Measurements from ENCODE around the gene ZNF526. TPM values are rescaled to one million over a fixed set of nuclear protein-coding genes. Genes with fewer than 3 reads are reported as not detected.
A peak's percentile ranks its signal among the peaks of the same experiment; 100 is the strongest.

ZNF526 gene
- total RNA-seq, 1 donor from 2014 or later, result 7.0 TPM

DNA sequence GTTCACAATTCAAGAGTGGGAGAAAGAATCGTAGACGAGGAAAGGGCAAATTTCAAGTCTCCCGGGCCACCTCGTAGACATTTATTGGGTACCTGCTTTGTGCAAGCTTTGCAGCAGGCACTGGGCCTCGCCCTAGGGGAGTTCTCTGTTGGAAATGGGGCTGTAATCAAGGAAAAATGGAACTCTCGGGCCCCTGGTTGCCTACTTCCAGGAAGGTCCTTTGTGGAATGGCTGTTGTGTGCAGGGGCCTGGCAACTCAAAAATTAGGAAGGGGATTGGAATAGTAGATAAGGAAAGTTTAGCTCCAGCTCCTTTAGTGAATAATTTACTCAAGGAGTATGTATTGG lies 612 bp downstream of the ZNF526 start:
- Histone ChIP-seq H3K4me1 (peaks cover 0 to 34% of the 10 kb centered on the region in 2 donors), H3K27ac (peak overlapping the region; percentile 84 to 90), H3K27me3 (no peaks in the 10 kb centered on the region), H3K9me3 (no peaks in the 10 kb centered on the region), H3K36me3 (peaks cover 17% of the 10 kb centered on the region in 2 donors), H3K4me3 (peak overlapping the region; percentile 61 to 93)
- intact Hi-C loops (cut with DNase I), result loop anchor here (1.0 to 5.0 kb wide), 2 partner anchors 22 to 143 kb away; partner anchors contain the start of genes GSK3A and ZNF574
- TF ChIP-seq, protein P1, sequence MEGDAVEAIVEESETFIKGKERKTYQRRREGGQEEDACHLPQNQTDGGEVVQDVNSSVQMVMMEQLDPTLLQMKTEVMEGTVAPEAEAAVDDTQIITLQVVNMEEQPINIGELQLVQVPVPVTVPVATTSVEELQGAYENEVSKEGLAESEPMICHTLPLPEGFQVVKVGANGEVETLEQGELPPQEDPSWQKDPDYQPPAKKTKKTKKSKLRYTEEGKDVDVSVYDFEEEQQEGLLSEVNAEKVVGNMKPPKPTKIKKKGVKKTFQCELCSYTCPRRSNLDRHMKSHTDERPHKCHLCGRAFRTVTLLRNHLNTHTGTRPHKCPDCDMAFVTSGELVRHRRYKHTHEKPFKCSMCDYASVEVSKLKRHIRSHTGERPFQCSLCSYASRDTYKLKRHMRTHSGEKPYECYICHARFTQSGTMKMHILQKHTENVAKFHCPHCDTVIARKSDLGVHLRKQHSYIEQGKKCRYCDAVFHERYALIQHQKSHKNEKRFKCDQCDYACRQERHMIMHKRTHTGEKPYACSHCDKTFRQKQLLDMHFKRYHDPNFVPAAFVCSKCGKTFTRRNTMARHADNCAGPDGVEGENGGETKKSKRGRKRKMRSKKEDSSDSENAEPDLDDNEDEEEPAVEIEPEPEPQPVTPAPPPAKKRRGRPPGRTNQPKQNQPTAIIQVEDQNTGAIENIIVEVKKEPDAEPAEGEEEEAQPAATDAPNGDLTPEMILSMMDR (IDR thresholded peaks at IDR 0.05), result no peak
- DNase-seq (ENCODE audit: low spot score in 2 of 2), result no peak

DNA sequence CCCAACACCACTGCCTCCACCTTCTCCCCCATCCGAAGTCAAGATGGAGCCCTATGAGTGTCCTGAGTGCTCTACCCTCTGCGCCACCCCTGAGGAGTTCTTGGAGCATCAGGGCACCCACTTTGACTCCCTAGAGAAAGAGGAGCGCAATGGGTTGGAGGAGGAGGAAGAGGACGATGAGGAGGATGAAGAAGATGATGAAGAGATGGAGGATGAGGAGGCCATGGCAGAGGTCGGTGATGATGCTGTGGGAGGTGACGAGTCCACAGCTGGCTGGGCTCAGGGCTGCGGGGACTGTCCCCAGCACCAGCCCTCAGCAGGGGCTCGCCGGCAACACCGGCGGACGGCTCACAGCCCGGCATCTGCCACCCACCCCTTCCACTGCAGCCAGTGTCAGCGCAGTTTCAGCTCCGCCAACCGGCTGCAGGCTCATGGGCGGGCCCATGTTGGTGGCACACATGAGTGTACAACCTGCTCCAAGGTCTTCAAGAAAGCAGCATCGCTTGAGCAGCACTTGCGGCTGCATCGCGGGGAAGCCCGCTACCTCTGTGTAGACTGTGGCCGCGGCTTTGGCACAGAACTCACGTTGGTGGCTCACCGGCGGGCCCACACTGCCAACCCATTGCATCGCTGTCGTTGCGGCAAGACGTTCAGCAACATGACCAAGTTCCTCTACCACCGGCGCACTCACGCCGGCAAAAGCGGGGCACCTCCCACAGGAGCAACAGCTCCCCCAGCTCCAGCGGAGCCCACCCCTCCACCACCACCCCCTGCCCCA lies 5.0 kb downstream of the ZNF526 start:
- intact Hi-C loops (cut with DNase I), result loop anchor here (5.0 kb wide), 1 partner anchor 148 kb away; the partner anchor contains the start of gene ZNF574

DNA sequence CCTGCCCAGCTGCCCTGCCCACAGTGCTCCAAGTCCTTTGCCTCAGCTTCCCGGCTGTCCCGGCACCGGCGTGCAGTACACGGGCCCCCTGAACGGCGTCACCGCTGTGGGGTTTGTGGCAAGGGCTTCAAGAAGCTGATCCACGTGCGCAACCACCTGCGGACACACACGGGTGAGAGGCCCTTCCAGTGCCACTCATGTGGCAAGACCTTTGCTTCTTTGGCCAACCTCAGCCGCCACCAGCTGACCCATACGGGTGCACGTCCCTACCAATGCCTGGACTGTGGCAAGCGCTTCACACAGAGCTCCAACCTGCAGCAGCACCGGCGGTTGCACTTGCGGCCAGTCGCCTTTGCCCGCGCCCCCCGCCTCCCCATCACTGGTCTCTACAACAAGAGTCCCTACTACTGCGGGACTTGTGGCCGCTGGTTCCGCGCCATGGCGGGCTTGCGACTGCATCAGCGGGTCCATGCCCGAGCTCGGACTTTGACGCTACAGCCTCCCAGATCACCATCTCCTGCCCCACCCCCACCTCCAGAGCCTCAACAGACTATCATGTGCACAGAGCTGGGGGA lies 5.7 kb downstream of the ZNF526 start:
- intact Hi-C loops (cut with DNase I), result no loop called here
- no peaks in the 10 kb centered on the region for H3K27me3 ChIP-seq
- H3K4me1 ChIP-seq, result peaks cover 0 to 5% of the 10 kb centered on the region in 2 donors
- TF ChIP-seq, protein P1 (IDR thresholded peaks at IDR 0.05), result no peak
- no peaks in the 10 kb centered on the region for H3K9me3 ChIP-seq
- H3K27ac ChIP-seq, result no peak overlapping the region
- peaks cover 52 to 61% of the 10 kb centered on the region in 2 donors for H3K36me3 ChIP-seq
- DNase-seq (ENCODE audit: low spot score in 2 of 2), result no peak
- no peak overlapping the region for H3K4me3 ChIP-seq

More for the DNA sequence above, 5.0 kb downstream of the ZNF526 start:
- no peaks in the 10 kb centered on the region for H3K27me3 ChIP-seq
- TF ChIP-seq, protein P1 (IDR thresholded peaks at IDR 0.05), result no peak
- no peak overlapping the region for H3K4me3 ChIP-seq
- peaks cover 47 to 56% of the 10 kb centered on the region in 2 donors for H3K36me3 ChIP-seq
- H3K9me3 ChIP-seq, result no peaks in the 10 kb centered on the region
- no peak for DNase-seq (ENCODE audit: low spot score in 2 of 2)
- H3K27ac ChIP-seq, result no peak overlapping the region
- H3K4me1 ChIP-seq, result peaks cover 0 to 9% of the 10 kb centered on the region in 2 donors

DNA sequence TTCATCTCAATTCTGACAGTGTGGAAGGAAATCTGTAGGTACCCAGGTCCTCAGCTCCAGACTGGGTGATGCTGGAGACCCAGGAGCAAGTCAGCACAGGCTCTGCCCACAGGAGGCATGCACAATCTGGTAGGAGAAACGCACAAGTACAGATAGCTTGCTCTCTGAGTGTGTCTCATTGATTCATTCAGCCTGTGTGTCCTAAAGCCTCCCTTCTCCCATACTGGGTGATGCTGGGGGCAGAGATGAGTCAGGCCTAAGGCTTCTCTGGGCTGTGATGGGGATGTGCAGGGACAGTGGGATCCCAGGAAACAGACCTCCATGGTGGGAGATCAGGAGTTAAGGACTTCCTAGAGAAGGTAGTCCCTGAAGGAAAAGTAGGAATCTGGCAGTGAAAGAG lies 6.8 kb downstream of the ZNF526 start:
- intact Hi-C loops (cut with DNase I), result no loop called here
- TF ChIP-seq, protein P1 (IDR thresholded peaks at IDR 0.05), result no peak
- Histone ChIP-seq H3K27me3 (no peaks in the 10 kb centered on the region), H3K36me3 (peaks cover 60 to 70% of the 10 kb centered on the region in 2 donors), H3K4me3 (no peak overlapping the region), H3K4me1 (no peaks in the 10 kb centered on the region), H3K9me3 (no peaks in the 10 kb centered on the region), H3K27ac (no peak overlapping the region)
- DNase-seq (ENCODE audit: low spot score in 2 of 2), result no peak

DNA sequence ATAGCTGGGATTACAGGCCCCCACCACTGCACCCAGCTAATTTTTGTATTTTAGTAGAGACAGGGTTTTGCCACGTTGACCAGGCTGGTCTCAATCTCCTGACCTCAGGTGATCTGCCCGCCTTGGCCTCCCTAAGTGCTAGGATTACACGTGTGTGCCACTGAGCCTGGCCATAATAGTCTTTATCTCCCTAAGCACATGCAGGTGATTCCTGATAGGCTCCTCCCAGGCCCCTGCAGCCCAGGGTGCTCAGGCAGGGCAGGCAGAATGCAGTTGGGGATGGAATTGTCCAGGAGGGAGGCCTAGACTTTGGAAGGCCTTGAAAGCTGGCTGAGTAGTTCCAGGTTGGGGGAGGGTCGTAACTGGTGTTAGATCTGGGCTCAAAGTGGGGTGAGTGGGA lies 8.5 kb downstream of the ZNF526 start:
- H3K4me1 ChIP-seq, result no peaks in the 10 kb centered on the region
- no peaks in the 10 kb centered on the region for H3K27me3 ChIP-seq
- intact Hi-C loops (cut with DNase I), result no loop called here
- DNase-seq (ENCODE audit: low spot score in 2 of 2), result no peak
- TF ChIP-seq, protein P1 (IDR thresholded peaks at IDR 0.05), result no peak
- no peaks in the 10 kb centered on the region for H3K9me3 ChIP-seq
- peaks cover 78 to 88% of the 10 kb centered on the region in 2 donors for H3K36me3 ChIP-seq
- no peak overlapping the region for H3K4me3 ChIP-seq
- H3K27ac ChIP-seq, result no peak overlapping the region

All from ascending aorta (tissue), 2 donors.